A549 treated with AZD2906 at 1 μM for 4 hours (cell line): Measurements from ENCODE around the gene TMEM176B. TPM values are rescaled to one million over a fixed set of nuclear protein-coding genes. Genes with fewer than 3 reads are reported as not detected.

Experiments
- total RNA-seq: library from RNA; stranded (reverse); fragments of 200-300 nt; extraction: Qiagen RNA extraction; gene quantifications from 5 replicates; pipeline ENCODE4 v1.2.3, GENCODE V29; 2022

Gene TMEM176B
- 0.06 to 0.17 TPM (median 0.14 TPM) in 3 of 5 replicates, not detected in the others for total RNA-seq

DNA sequence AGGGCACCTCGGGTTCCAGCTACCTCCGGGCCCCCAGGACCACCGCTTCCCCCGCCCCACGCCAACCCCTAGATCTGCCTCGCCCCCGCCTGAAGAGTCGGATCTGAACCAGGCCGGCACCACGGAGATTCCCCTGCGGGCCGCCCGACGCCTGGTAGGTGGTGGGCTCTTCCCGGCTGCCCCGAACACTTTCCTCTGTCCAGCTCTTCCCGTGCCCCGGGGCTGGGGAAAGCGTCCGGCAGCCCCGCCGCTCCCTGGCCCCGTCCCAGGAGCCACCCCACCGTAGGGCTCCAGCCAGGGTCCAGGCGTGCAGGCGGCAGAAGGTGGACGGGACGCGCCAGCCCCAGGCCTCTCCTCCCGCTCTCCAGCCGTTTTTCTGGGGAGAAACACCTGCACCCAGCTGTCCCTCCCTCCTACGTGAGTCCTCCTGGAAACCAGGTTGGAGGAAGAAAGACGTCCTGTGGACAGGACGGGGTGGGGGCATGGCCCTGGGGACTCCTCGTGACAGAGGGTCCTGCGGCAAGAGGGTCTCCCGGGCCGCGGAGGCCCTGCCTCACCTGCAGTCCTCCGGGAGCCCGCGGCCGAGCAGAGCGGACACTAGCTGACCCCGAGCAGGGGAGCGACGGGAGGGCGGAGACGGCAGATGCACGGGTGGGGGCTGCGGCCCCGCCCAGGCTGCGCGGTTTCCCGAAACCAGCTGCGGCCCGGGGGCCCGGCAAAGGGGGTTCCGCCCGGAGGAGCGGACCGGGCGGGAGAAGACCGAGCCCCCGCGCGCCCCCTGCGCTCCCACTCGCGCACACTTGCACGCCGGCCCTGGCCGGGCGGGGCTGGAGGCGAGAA is at the start of gene TMEM176B:
TSS of gene TMEM176B (minus strand) at position 624 of the 840 bp plus-strand sequence. CDS start 3,795 bp downstream, outside the sequence.

DNA sequence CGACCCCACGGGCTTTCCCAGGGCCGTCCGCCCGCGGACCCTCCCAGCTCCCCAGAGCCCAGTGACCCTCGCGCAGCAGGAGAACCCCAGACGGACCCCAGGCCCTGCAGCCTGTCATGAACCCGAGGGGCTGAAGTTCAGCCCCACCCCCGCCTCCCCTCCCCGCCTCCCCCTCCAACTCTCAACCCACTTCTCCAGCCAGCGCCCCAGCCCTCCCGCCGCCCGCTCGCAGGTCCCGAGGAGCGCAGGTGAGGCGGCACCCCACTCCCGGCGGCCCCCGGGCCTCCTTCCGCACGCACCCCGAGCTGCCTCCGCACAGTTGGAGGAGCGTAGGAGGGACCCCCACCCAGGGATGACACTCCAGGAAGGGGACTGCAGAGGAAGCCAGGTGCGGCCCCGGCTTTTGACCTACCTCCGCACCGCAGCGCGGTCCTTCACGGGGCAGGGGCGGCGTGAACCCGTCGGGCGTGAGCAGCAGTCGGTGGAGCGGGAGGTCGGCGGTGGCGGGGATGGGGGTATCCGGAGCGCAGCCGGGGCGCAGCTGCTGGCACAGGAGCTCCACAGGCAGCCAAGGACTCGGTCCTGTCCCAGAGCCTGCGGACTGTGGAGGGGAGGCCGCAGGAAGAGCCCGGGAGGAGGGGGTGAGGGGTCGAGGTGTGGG is 547 bp upstream of the TMEM176B start, which contains the start of gene TMEM176A:
TSS of gene TMEM176A (plus strand) at position 189 of the 661 bp plus-strand sequence. CDS start 782 bp downstream, outside the sequence.

Other genes starting within 250 kb of the TMEM176B start
- not detected in 5 replicates for gene GIMAP4, start 233.0 kb downstream of the TMEM176B start, total RNA-seq
- gene GIMAP6, start 168.0 kb downstream of the TMEM176B start, total RNA-seq: not detected in 5 replicates
- not detected in 5 replicates for gene GIMAP2, start 114.7 kb downstream of the TMEM176B start, total RNA-seq
- not detected in 5 replicates for gene GIMAP1, start 83.8 kb downstream of the TMEM176B start, total RNA-seq
- 0.05 to 0.11 TPM (median 0.08 TPM) in 3 of 5 replicates, not detected in the others for gene GIMAP5, start 62.9 kb downstream of the TMEM176B start, total RNA-seq
- gene TMEM176A, start 405 bp upstream of the TMEM176B start, total RNA-seq: 0.16 TPM in 1 of 5 replicates, not detected in the others
- 0.02 to 0.07 TPM (median 0.05 TPM) in 4 of 5 replicates, not detected in the other for gene AOC1, start 52.2 kb upstream of the TMEM176B start, total RNA-seq
- 4.0 to 5.9 TPM (median 5.4 TPM) in 5 replicates for gene KCNH2, start 178.0 kb upstream of the TMEM176B start, total RNA-seq
- gene NOS3, start 190.7 kb upstream of the TMEM176B start, total RNA-seq: 0.30 to 0.69 TPM (median 0.58 TPM) in 5 replicates
- gene ATG9B, start 224.1 kb upstream of the TMEM176B start, total RNA-seq: 0.28 to 0.88 TPM (median 0.71 TPM) in 5 replicates
- gene ABCB8, start 228.1 kb upstream of the TMEM176B start, total RNA-seq: 36.9 to 51.7 TPM (median 49.2 TPM) in 5 replicates
- gene ASIC3, start 248.2 kb upstream of the TMEM176B start, total RNA-seq: 5.1 to 9.9 TPM (median 8.9 TPM) in 5 replicates